Midbrain (tissue), 1 donor: Measurements from ENCODE around the gene C3orf62.

ENCODE experiments used
- DNase-seq: peaks from one replicate; lab custom pipeline; 2025; lab: John Stamatoyannopoulos, UW

The C3orf62 gene

DNA sequence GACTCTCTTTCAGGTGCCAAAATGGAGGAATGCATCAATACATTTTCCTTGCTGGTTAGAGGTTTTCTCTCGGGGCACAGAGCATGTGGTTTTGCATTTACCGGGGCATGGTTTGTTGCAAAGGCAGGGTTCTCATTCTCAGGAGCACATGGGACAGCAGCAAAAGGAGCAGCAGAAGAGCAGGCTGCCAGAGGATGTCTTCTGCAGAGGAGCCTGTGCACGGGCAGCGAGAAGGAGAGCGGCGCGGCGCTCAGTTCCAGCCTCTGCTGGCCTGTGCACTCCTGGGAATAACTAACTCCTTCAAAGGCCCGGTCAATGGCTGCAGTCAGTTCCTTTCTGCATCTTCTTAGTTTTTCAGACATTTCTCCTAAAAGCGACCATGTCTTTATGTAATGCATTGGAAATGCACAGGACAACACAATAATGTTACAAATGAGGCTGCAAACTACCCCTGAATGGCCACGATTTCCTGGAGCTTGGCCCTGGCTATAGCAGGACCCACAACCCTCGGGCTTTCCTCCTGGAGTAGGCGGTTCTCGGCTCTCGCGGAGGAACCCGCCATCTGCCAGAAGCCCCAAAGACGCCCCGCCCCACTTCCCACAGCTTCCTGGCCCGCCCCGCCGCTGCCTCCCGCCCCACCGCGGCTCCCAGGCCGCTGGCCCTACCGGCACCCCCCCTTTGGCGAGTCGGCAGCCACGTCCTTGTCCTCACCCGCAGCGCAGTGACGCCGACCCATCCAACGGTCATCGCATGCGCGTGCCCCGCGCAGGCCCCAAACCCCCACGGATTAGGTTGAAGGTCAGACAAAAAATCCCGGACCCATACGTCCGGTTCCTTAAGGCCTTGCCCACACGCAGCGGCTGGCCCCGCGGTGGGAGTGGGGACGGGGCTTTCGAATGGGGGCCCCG lies at the start of gene C3orf62:
Gene C3orf62, minus strand, starts transcription at position 758 of the 908 bp plus-strand sequence. Its CDS starts 360 bp downstream, at position 398.
- DNase-seq, result peak; percentile 76

DNA sequence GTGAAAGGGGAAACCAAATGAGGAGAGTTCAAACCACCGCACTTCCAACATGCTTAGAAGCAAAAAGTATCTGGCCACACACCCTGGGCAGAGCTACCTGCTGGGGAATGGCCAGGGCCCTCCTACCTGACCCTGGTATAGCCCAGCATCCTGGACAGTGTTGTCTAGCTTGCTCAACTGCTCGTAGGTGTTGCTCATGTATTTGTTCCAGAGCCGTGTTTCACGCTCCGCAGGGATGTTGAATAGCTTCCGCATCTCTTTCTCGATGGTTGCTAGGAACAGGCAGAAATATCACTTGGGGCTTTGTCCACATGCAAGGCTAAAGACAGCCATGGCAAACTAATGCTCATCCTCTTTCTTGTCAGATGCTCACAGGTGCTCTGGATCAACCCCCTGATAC lies 47.7 kb upstream of the C3orf62 start:
- DNase-seq, result no peak

DNA sequence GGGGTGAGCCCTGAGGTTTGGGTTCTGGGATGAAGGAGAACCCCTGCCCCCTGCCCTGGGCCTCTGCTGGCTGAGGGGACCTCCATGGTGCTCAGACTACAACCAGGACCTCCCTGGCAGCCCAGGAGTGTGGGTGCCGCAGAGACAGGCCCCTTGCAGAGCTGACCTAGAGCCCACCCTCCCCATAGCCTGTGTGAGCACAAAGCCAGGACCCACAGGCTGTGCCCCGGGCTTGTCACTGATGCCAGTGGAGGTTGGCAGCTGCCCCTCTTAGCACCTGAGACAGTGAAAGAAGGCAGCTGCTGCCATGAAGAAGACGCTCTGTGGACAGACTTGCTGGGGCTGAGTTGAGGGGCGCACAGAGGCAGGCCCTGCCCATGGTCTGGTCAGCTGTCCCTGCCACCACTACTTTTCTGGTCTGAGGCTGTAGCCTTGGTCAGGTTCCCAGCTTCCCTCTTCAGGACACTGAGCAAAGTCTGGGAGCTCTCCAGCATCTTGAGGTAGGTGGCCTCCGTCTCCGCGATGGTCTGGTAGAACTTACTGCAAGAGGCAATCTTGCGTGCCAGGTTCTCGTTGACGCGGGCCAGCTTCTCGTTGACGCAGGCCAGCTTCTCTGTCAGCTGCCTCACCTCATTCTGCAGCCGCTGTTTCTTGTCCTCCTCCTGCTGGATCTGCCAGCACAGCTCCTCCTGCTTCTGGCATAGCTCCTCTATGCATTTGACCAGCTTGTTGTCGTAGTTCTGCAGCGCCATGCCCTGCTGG lies 39.8 kb upstream of the C3orf62 start:
- peak; percentile 49 for DNase-seq

DNA sequence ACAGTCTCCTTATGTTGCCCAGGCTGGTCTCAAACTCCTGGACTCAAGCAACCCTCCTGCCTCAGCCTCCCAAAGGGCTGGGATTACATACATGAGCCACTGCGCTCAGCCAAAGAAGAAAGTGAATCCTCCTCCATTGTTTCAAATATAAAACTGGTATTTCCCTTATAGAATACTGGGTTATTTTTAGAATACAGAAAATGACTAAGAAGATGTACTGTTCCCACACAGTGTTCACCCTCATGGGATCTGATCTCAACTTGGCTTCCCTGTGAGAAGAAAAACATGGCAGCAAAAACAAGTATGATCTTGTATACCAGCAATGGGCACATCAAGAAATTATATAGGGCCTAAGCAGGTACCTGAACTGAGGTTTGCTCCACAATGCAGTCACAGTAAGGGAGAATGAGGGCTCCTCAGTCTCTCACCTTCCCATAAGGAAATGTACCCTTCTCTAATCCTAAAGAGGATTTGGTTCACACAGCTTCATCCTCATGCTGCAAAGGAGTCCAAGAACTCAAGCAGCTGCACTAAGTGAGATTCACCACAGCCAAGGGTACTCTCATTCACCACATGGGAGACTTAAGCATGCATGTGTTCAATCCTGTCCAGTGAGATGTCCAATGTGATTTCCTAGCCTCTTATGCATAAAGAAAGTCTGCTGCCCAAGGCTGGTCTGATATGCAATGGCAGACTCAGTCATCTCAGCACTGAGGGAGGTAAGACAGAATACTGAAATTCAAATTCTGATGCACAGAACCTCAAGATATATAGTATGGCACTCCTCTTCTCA lies 37.1 kb upstream of the C3orf62 start:
- no peak for DNase-seq

DNA sequence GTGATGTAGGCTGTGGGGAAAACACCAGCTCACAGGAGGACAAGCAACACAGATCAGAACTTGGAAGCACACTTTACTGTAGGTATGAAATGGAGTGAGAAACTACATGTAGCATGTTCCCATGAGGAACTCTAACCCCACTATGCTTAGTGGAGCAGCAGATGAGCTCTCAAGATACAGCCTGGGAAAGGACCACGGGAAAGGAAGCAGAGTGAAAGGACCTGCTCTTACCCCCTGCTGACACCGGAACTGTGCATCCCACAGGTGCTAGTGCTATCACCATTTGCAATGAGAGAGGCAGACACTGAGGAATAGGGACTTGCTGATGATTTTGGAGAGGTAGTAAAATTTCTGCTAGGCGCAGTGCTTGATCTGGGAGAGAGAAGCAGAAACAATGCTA lies 34.3 kb upstream of the C3orf62 start:
- DNase-seq, result no peak

DNA sequence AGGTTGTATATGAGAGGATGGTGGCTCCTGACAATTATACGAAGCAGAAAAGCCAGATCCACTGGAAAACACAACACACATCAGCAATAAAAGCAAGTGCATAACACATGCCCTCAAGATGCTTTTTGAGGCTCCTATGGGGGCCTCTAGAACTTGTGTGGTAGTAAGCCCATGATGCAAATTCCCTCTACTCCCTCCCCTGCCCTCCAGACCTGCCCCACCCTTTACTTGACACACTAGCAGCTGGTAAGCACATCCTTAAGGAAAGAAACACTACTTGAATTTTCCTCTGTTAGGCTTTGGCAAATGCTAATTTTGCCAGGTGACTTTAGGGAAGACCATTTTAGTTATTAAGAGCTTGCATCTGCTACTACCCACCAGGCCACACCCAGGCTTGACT lies 33.6 kb upstream of the C3orf62 start:
- no peak for DNase-seq

DNA sequence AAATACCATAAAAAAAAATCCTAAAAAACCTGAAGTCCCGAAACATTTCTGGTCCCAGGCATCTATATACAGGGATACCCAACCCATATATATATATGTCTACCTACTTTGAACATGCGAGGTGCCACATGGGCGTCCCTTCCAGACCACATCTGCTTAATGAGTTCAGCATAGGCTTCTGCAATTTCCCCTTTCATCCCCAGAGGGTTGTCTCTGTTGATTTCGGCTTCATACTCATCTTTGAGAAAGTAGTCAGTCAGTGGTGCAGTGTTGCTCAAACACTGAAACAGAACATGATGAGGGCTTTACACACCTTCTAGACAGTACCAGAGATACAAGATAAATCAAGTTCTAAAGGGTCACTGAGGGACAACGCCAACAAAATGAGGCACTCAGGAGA lies 28.6 kb upstream of the C3orf62 start:
- no peak for DNase-seq

DNA sequence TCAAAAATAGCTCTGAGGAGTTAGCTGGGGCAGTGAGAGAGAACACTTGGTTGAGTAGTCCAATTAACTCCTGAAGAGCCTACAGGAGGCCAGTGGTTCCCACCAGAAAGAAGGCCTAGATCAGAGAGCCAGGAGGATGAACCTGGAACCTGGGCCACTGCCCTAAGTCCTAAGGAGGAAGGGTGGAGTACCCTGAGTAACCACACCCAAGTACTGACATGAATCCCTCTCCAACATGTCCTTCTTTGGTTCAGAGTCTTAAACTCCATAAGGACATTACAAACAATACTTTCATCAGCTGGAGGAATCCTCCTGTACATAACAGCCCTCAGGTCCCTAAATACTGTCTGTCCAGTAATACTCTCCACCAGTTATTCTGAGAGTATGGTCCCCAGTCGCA lies 25.6 kb upstream of the C3orf62 start:
- DNase-seq, result no peak

DNA sequence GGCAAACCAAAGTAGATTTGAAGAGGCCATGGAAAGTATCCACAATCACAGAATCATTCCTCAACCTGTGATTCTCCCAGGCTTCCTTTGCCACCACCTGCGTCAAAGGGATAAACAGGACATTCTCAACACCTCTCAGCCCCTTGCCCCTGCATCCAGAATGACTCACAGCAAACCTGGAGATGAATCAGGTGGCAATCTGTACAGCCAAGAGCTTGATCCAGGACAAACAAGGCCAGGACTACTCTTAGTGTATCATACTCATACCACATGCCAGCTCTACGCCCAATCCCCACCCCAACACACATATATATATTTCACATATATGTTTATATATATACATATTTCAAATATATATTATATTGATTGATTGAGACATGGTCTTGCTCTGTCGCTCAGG lies 23.6 kb upstream of the C3orf62 start:
- no peak for DNase-seq

DNA sequence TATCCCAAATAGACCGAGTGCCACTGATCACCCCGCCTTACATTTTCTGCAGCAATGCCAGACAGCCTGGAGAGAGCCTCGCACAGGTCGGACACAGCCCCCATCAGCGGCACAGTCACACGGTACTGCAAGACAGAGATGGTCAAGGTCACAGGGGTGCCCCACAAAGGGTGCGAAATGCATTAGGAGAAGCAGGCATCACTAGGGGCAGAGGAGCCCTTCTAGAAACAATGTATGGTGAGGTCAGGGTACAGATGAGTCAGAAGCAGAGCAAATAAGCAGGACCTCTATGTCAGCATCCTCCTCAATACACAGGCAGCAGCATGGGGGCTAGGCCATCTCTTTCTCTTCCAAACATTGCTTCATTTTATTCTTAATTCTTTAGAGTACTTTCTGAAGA lies 21.5 kb upstream of the C3orf62 start:
- DNase-seq, result no peak

DNA sequence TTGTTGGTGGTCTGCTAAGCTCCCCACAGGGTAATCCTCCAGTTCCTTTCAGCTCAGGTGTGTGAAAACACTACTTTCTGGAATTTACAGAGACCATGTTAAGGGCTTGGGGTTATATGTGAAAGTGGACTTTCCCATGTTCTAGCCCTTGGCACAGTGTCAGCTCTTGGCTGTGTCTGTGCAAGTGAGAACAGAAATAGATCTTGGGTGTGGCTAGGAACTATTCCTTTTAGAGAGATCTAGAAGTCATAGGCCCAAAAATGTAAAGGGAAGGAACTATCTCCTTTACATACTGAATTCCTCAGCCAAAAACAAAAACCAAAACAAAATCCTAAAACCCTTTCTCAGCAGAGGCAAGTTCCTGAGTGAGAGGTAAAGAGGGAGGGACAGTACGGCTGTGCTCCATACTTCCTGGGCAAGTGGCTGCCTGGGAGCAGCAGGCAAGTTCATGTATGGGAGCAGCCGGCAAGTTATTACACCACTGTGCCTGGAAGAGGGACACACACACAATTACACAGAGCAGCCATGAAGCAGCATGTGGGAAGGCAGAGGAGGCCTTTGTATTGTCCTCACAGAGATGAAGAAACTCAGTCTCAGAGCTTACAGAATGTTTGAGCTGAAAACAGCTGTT lies 19.9 kb upstream of the C3orf62 start:
- DNase-seq, result no peak

DNA sequence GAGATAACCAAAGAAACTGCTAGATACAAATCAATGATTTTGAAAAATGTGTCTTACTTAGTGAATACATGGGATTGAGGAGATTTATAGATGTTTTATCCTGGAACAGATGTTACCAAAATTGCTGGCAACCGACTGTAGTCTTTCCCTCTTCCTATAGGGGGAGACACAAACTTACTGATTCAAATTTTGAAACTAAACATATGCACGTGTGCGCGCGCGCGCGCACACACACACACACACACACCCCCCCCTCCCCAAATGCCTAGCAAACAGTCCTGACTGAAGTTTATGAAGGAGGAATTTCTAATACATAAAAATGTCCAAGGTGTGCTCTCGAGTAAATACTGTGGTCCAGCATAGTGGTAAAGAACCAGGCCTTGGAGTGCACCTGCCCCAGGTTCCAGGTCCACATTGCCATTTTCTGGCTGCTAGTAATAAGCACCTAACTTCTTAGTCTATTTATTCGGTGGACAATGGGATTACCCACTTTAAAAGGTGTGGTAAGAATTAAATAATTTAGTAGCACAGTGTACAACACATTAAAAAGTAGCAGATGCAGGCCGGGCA lies 18.5 kb upstream of the C3orf62 start:
- no peak for DNase-seq

DNA sequence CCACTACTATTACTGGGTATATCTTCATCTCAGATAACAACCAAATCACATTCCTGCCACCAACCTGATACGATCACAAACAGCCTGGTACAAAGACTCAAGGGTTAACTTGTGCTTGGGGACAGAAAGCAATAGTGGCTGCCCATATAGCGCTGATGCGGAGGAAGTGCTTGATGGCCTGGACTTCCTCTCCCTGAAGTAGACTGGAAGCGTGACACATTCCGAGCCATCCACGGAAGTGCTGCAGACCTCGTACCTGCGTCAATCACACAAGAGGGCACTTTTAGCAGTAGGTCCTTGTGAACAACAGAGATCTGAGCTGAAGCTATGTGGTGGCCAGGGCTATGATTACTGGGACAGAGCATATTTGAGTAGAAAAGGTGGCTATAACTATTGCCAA lies 17.3 kb upstream of the C3orf62 start:
- DNase-seq, result no peak

DNA sequence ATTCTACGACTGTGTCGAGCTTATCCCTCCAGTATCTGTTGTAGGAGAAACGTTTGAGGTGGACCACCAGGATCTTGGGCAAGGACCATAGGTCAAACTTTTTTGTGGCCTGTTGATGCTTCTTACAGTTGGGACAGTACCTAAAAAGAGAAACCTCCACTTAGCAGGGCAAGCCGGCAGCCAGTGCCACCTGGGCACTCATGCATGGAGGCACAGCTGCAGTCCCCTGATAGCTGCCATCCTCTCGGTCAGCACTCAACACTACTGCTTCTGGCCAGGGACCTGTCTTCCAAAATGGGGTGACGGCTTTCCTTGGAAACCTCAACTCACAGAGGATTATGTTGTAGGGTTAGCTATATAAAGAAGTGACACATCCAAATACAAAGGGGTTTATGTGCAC lies 7.0 kb upstream of the C3orf62 start:
- no peak for DNase-seq

DNA sequence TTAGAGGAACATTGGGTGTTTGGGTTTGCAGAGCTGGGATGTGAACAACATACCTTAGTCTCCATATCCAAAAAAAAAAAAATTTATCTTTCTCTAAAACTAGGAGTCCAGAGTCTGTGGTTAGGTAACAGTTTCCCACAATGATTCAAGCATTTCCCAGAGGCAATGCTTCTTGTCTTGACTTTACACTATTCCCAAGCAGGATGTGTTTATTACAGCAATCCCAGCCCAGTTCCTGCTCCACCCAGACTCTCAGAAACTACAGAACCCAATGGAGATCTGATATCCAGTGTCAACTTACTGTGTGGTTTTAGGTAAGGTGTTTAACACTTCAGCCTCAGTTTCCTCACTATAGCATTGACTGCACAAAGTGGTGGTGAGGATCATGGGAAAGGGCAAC lies 2.3 kb upstream of the C3orf62 start:
- no peak for DNase-seq

DNA sequence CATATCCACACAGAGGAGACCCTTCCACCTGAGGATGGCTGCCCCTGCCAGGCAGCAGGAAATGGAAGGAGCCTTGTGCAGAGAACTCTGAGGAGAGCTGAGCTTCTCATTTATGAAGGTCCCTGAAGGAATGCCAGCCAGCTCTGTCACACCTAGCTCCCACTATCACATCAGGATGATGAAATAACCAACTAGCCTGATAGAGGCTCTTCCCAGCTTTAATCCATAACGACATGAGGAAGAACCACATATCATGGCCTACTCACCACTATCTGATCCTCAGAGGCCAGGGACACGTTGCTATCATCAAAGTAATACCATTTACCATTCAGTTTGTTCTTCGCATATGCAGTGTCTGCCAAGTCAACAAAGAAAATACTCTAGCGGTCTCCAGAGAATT lies 1.5 kb upstream of the C3orf62 start:
- no peak for DNase-seq

DNA sequence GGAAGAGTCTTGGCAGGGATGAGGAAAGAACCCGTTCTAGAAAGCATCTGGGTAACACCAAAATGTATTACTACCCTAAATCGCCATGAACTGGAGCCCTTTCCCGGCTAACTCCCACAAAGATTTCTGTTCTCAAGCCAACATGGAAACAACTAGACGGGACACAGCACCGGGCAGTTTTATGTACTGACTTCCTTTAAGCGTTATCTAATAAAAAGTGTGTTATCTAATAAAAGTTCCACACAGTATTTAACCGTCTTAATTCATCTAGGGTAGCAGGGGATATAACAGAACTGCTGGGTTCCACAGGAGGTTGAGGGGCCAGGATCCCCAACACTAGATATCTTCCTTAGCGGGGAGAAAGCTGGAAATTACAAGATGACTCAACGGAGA lies 347 bp upstream of the C3orf62 start:
- DNase-seq, result no peak

DNA sequence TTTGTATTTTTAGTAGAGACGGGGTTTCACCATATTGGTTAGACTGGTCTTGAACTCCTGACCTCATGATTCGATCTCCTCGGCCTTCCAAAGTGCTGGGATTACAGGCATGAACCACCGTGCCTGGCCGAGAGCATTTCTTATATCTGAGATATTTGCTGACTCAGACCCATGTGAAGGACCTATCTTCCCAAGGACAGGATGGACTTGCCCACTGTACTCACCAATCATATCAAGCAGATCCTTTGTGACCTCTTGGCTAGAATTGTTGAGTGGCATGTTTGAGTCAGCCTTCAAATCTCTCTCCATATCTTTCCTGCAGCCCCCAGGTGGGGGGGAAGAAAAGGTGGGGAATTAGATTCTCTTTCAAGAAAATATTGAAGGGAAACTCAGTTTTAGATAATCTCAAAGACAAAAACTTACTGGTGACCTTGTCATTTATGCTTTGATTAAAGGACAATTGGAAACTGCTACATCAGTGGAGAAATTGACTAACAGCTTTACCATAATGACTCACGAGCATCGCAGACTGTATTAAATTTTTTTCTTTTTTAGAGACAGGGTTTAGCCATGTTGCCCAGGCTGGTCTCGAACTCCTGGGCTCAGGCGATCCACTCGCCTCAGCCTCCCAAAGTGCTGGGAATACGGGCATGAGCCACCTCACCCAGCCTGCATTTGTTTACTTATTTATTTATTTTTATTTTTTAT lies 3.1 kb downstream of the C3orf62 start:
- DNase-seq, result no peak

DNA sequence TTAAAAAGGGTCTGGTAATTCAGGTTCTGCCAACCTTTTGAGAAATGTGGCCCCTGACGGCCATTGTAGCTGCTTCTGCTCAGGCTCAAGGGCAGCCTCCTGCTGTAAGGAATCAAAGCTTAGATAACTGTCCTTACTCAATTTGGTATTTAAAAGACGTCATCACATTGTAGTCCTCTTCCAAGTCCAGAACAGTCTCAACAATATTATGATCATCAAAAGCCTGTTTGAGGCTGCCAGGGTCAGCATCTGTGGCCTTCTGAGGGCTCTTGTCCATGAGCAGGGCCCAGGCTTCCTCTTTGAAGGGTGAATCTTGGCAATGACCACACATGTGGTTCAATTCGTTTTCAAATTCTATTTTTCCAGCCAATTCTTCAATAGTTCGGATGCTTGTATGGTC lies 6.0 kb downstream of the C3orf62 start:
- DNase-seq, result no peak

DNA sequence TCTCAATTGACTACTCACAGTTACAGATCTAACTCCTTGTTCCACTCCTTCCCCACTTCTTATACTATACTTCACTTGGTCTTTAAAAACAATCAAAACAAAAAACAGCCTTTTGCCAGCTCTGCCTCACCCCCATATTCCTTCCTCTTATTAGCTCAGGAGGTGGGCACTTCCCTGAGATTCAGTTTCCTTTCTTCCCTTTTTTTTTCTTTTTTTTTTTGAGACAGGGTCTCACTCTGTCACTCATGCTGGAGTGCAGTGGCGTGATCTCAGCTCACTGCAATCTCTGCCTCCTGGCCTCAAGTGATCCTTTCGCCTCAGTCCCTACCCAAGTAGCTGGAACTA lies 6.9 kb downstream of the C3orf62 start:
- DNase-seq, result no peak
